Activated CD8-positive, alpha-beta memory T cell treated with anti-CD3 and anti-CD28 coated beads for 48 hours (primary cell): ENCODE results near the gene B4GALT1.
"Not testable (repeated sequence)": the region's sequence is repeated elsewhere in the genome, so short reads cannot be mapped to it uniquely, and the experiment has no call there.

Experiments used
- DNase-seq, 3 experiments: peaks; one replicate each; pipeline ENCODE4 v3.0.0-alpha.2; 2020; ENCODE audit warnings: low read depth in 2 of 3, low spot score in 2 of 3

The B4GALT1 gene

GRCh38 chr9:33104401-33104800, 62.7 kb downstream of the B4GALT1 start:
- DNase-seq, result no peak

- DNase-seq, result no peak
Measured at GRCh38 chr9:33103501-33104281, 63.4 kb downstream of the B4GALT1 start.

- DNase-seq, result no peak
Measured at GRCh38 chr9:33102551-33103210, 64.5 kb downstream of the B4GALT1 start.

- no peak for DNase-seq
Measured at GRCh38 chr9:33101104-33101951, 65.8 kb downstream of the B4GALT1 start.

- DNase-seq, result no peak
Measured at GRCh38 chr9:33099754-33100153, 67.4 kb downstream of the B4GALT1 start.

GRCh38 chr9:33097192-33097591, 69.9 kb downstream of the B4GALT1 start:
- DNase-seq, result no peak

GRCh38 chr9:33092634-33093033, 74.5 kb downstream of the B4GALT1 start:
- DNase-seq, result no peak

- not testable (repeated sequence) for DNase-seq
Measured at GRCh38 chr9:33085672-33086071, 81.5 kb downstream of the B4GALT1 start.

- no peak for DNase-seq
Measured at GRCh38 chr9:33082538-33083326, 84.4 kb downstream of the B4GALT1 start.

- no peak for DNase-seq
Measured at GRCh38 chr9:33082128-33082527, 85.0 kb downstream of the B4GALT1 start.

- DNase-seq, result peak in 1 of 3 experiments; percentile 19
Measured at GRCh38 chr9:33081128-33081851, 85.8 kb downstream of the B4GALT1 start.

GRCh38 chr9:33080534-33080933, 86.6 kb downstream of the B4GALT1 start:
- no peak for DNase-seq

GRCh38 chr9:33076046-33077004, 90.8 kb downstream of the B4GALT1 start, which contains the start of gene SMU1:
TSS of gene SMU1 (minus strand) at chr9:33076674. CDS start at chr9:33076608, 66 bp downstream.
- DNase-seq, result peak; percentile 73 to 87 (median 86)

- DNase-seq, result no peak
Measured at GRCh38 chr9:33068991-33069390, 98.1 kb downstream of the B4GALT1 start.

- no peak for DNase-seq
Measured at GRCh38 chr9:33065157-33066076, 101.7 kb downstream of the B4GALT1 start.
